Activated B cell treated with CpG ODN at 0.5 μM for 24 hours (primary cell): ENCODE results near the gene PRKCI. TPM values are rescaled to one million over a fixed set of nuclear protein-coding genes. Genes with fewer than 3 reads are reported as not detected.
A peak's percentile ranks its signal among the peaks of the same experiment; 100 is the strongest.

ENCODE experiments used
- ATAC-seq: fragments of 200-7000 bp; cut with Tn5 transposase; one replicate; pipeline ENCODE4 v1.10.0; 2021; ENCODE audit warnings: low read depth, mild to moderate bottlenecking, moderate library complexity
- CTCF ChIA-PET: fragments of 350-600 bp; sonication (Branson Sonifier 250); formaldehyde crosslinking; loops from one replicate; lab custom pipeline; 2021; ENCODE audit warnings: antibody characterized with exemption; lab: Charles Lee
- POLR2A ChIA-PET: fragments of 350-600 bp; sonication (Branson Sonifier 250); formaldehyde crosslinking; loops from one replicate; lab custom pipeline; 2021; ENCODE audit warnings: antibody characterized with exemption; lab: Charles Lee
- DNase-seq: peaks from one replicate; pipeline ENCODE4 v3.0.0; 2022
- H3K27ac Mint-ChIP-seq: one replicate; pipeline ENCODE4 v1.8.0; 2020; ENCODE audit warnings: mixed read lengths
- H3K27me3 Mint-ChIP-seq: one replicate; pipeline ENCODE4 v1.8.0; 2021; ENCODE audit warnings: mixed read lengths
- H3K36me3 Mint-ChIP-seq: one replicate; pipeline ENCODE4 v1.8.0; 2021; ENCODE audit warnings: low read depth, mixed read lengths
- H3K4me1 Mint-ChIP-seq: one replicate; pipeline ENCODE4 v1.8.0; 2021; ENCODE audit warnings: mixed read lengths
- H3K4me3 Mint-ChIP-seq: one replicate; pipeline ENCODE4 v1.8.0; 2020; ENCODE audit warnings: mild to moderate bottlenecking, mixed read lengths
- H3K9me3 Mint-ChIP-seq: one replicate; pipeline ENCODE4 v1.8.0; 2020; ENCODE audit warnings: mixed read lengths
- CTCF ChIP-seq: fragments of 200-600 bp; IDR thresholded peaks from one replicate; pipeline ENCODE4 v1.8.0; 2022; ENCODE audit warnings: antibody characterized with exemption, mild to moderate bottlenecking
- intact Hi-C: fragments of 100-400 bp; cut with micrococcal nuclease; formaldehyde crosslinking; loops from one replicate; pipeline ENCODE4 v1.15.1; 2024
- total RNA-seq: library from RNA; stranded (reverse); gene quantifications from 2 replicates; pipeline ENCODE4 v1.2.3, GENCODE V29; 2022

The PRKCI gene
- total RNA-seq, 1 donor from 2014 or later: 6.6 TPM

DNA sequence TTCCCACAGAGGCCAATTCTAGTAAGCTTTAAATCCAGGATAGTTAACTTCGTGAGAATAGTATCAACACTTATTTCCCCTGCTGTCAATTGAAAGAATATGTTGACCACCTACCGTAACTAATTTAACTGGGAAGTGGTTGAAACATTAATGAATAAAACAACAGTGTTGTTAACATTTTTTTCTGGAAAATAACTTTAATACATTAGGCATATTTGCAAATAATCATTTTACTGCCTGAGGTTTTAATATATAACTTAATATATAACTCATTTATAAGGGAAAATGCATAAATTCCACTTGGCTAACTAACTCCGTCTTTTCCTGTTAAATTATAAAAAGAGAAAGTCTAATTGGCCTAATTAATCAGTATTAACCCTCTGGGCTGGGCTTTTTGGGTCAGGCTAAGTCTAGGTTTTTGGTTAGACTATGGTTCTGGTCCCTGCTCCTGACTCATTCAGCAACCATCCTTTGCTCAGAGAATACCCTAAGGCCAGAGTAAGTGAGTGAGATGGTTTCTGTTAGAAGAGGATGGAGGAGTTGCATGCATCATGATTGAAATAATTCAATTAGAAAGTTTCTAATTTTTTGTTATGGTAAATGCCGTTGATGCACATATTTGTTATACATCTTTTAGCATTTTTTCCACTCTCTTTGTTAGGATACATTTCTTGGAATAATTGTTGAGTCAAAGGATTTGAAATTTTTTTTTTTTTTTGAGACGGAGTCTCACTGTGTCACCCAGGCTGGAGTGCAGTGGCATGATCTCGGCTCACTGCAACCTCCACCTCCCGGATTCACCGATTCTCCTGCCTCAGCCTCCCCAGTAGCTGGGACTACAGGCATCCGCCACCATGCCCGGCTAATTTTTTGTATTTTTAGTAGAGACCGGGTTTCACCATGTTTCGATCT lies 124.5 kb downstream of the PRKCI start:
- intact Hi-C loops: no loop called here
- H3K27me3 Mint-ChIP-seq: no peaks in the 10 kb centered on the region
- TF ChIP-seq CTCF: no peak
- CTCF ChIA-PET: no interaction called here
- peaks cover 55% of the 10 kb centered on the region for H3K4me1 Mint-ChIP-seq
- POLR2A ChIA-PET: interaction anchor here (2.0 to 2.6 kb wide), 2 partner anchors 10 kb away, joined by 6 to 17 read pairs; partner anchors contain the start of gene SKIL
- H3K27ac Mint-ChIP-seq: peak overlapping the region; percentile 53
- H3K4me3 Mint-ChIP-seq: no peak overlapping the region
- no peaks in the 10 kb centered on the region for H3K9me3 Mint-ChIP-seq
- peak; percentile 61 for ATAC-seq
- no peaks in the 10 kb centered on the region for H3K36me3 Mint-ChIP-seq
- DNase-seq: no peak

- ATAC-seq (peak; percentile 38), DNase-seq (no peak)
- POLR2A ChIA-PET: interaction anchor here (0.5 to 2.3 kb wide), 4 partner anchors 10 to 582 kb away, joined by 3 to 6 read pairs (median 5); partner anchors contain the start of gene ACTRT3
- intact Hi-C loops: no loop called here
- TF ChIP-seq CTCF: no peak
- Mint-ChIP-seq H3K9me3 (no peaks in the 10 kb centered on the region), H3K27ac (peak overlapping the region; percentile 80), H3K4me1 (peaks cover 85% of the 10 kb centered on the region), H3K36me3 (no peaks in the 10 kb centered on the region), H3K27me3 (no peaks in the 10 kb centered on the region), H3K4me3 (peak overlapping the region; percentile 66)
- CTCF ChIA-PET: interaction anchor here (0.9 to 1.5 kb wide), 3 partner anchors 42 to 461 kb away, joined by 3 to 4 read pairs (median 3); no protein-coding TSS in a partner anchor
Observed at GRCh38 chr3:170350515-170351413, 128.5 kb downstream of the PRKCI start.

GRCh38 chr3:170352936-170353335 lies 130.7 kb downstream of the PRKCI start:
- Mint-ChIP-seq H3K27ac (peak overlapping the region; percentile 57), H3K4me1 (peaks cover 84% of the 10 kb centered on the region), H3K9me3 (no peaks in the 10 kb centered on the region), H3K36me3 (peaks cover 2% of the 10 kb centered on the region), H3K27me3 (no peaks in the 10 kb centered on the region), H3K4me3 (peak overlapping the region; percentile 24)
- no peak for TF ChIP-seq CTCF
- DNase-seq (no peak), ATAC-seq (peak; percentile 8)
- POLR2A ChIA-PET: interaction anchor here (0.7 to 2.3 kb wide), 10 partner anchors 13 to 585 kb away, joined by 3 to 7 read pairs (median 4); partner anchors contain the start of genes PHC3 and RPL22L1
- CTCF ChIA-PET: interaction anchor here (0.7 to 1.1 kb wide), 2 partner anchors 42 to 57 kb away, joined by 3 read pairs; no protein-coding TSS in a partner anchor
- intact Hi-C loops: loop anchor here (1.0 to 2.0 kb wide), 3 partner anchors 14 to 408 kb away; no protein-coding TSS in a partner anchor

DNA sequence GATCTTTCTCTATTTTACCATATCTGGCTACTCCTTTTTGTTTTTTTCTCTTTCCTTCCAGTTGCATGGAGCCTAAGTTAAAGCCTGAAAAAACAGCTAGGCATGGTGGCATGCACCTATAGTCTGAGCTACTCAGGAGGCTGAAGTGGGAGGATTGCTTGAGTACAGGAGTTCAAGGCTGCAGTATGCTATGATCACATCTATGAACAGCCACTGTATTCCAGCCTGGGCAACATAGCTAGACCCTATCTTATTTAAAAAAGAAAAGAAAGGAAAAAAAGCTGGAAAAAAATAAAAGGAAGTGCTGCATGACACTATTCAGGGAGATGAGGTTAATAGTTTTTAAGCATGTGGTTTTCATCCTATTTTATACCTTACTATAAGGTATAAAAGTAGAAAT lies 131.3 kb downstream of the PRKCI start:
- POLR2A ChIA-PET: interaction anchor here (0.7 to 1.7 kb wide), 7 partner anchors 9 to 540 kb away, joined by 3 to 14 read pairs (median 6); partner anchors contain the start of genes PHC3 and RPL22L1
- DNase-seq (no peak), ATAC-seq (no peak)
- no peak for TF ChIP-seq CTCF
- Mint-ChIP-seq H3K4me1 (peaks cover 81% of the 10 kb centered on the region), H3K27me3 (no peaks in the 10 kb centered on the region), H3K9me3 (no peaks in the 10 kb centered on the region), H3K27ac (peak overlapping the region; percentile 97), H3K36me3 (peaks cover 4% of the 10 kb centered on the region), H3K4me3 (no peak overlapping the region)
- CTCF ChIA-PET: interaction anchor here (1.1 kb wide), 1 partner anchor 43 kb away, joined by 3 read pairs; no protein-coding TSS in a partner anchor
- intact Hi-C loops: loop anchor here (1.0 to 2.0 kb wide), 3 partner anchors 13 to 408 kb away; no protein-coding TSS in a partner anchor
